HepG2 (cell line): ENCODE results near the gene PPP1R14D.

ENCODE experiments used
- AGO2 ChIP-seq: fragments of 200-400 bp; formaldehyde crosslinking; optimal IDR thresholded peaks from 2 replicates; pipeline ENCODE3; 2017; ENCODE audit warnings: mild to moderate bottlenecking, low read depth, low read length, moderate library complexity
- NFIC ChIP-seq: IDR thresholded peaks from 2 replicates; pipeline ENCODE4 v1.6.1; 2012; ENCODE audit warnings: mild to moderate bottlenecking, low read length, inconsistent platforms
- ZNF138 ChIP-seq: sonication (generic); formaldehyde crosslinking; IDR thresholded peaks from 2 replicates; pipeline ENCODE4 v1.5.0; 2020; ENCODE audit warnings: mild to moderate bottlenecking, low read depth, missing genetic modification reagents

DNA sequence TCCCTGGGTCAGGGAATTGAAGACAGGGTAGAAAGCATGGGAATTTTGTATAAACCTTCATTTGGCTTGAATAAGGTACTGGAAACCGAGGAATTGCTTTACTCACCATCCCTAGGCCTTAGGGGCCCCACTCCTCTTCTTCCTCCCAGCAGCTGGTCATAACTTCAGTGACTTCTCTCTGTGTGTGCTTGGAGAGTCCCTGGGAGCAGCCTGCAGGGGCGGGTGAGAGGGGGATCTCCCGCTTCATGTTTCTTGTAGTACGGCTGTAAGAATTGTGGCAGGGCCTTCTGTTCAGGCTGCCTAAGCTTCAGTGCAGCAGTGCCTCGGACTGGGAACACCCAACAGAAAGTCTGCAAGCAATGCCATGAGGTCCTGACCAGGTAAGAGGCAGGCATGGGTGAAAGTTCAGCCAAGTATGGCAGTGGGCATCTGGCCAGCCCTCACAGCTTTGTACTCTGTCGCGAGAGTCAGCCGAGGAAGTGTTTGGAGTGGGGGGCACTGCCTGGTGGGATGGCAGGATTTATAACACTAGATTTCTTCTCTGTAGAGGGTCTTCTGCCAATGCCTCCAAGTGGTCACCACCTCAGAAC is 19.6 kb downstream of the PPP1R14D start:
- TF ChIP-seq AGO2 (no peak), NFIC (no peak), ZNF138 (CRISPR knock-in tag) (no peak)
